NCI-H187 (cell line): ENCODE data around the gene GFOD1.

Source experiments
- DNase-seq, 2 experiments: peaks; one replicate each; lab custom pipeline; 2025; lab: John Stamatoyannopoulos, UW

GFOD1 gene

DNA sequence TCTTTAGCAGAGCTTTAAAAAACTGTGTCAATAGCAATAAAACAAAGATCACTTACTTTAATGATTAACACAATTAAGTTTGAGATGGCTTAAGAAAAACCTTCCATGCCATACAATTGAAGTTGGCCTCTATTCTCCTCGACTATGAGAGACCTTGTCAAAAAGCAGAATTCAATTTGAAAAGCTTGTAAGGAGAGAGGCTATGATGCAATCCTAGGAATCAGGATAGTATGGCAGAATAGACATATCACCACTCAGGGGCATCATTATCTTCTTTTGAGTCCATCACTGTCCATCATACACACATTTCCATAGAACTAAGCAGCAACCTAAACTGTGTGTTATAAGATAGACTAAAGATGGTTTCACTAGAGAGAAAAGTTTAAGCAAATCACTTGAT, 176.2 kb downstream of the GFOD1 start:
- no peak for DNase-seq

DNA sequence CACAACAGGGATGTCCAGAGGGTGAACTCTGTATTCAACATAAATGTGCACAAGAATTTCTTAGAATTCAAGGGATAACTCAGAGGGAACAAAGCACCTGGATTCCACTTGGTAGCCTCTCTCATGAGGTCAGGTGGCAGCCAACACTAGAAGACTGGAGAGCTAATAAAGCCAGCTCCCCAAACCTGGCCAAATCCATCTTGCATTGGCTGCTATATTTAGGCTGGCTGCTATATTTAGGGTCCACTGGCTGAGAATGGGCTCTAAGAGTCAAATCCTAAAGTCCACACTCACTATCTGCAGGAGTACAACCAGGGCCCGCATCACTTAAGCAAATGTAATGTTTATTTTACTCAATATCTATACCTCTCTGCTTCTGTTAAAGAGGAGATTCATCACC, 179.1 kb downstream of the GFOD1 start:
- no peak for DNase-seq
